GM18861 (cell line): ENCODE measurements around the gene FAM229A.
A peak's percentile ranks its signal among the peaks of the same experiment; 100 is the strongest.

Experiments used
- ATAC-seq: cut with Tn5 transposase; IDR thresholded peaks from one replicate; pipeline ENCODE4 v1.9.1; 2021; ENCODE audit not compliant: unreplicated experiment

FAM229A gene

GRCh38 chr1:32350785-32351398, 11.4 kb downstream of the FAM229A start:
- ATAC-seq: peak; percentile 16

- ATAC-seq: no peak
Measured at GRCh38 chr1:32349211-32349708, 13.0 kb downstream of the FAM229A start.

- ATAC-seq: no peak
Measured at GRCh38 chr1:32346532-32347157, 15.6 kb downstream of the FAM229A start.

- no peak for ATAC-seq
Measured at GRCh38 chr1:32345289-32345827, 16.9 kb downstream of the FAM229A start.

- ATAC-seq: no peak
Measured at GRCh38 chr1:32342704-32343103, 19.6 kb downstream of the FAM229A start.

GRCh38 chr1:32341971-32342370, 20.3 kb downstream of the FAM229A start:
- no peak for ATAC-seq

- ATAC-seq: no peak
Measured at GRCh38 chr1:32341186-32341757, 21.0 kb downstream of the FAM229A start.

- ATAC-seq: no peak
Measured at GRCh38 chr1:32339363-32339978, 22.8 kb downstream of the FAM229A start.

- ATAC-seq: no peak
Measured at GRCh38 chr1:32338637-32339145, 23.6 kb downstream of the FAM229A start.

GRCh38 chr1:32337855-32338636, 24.2 kb downstream of the FAM229A start:
- no peak for ATAC-seq

GRCh38 chr1:32336963-32337675, 25.2 kb downstream of the FAM229A start:
- ATAC-seq: no peak

GRCh38 chr1:32336591-32336932, 25.7 kb downstream of the FAM229A start:
- ATAC-seq: no peak

GRCh38 chr1:32335790-32336590, 26.3 kb downstream of the FAM229A start, which contains the start of gene MARCKSL1:
MARCKSL1 (minus strand) TSS chr1:32336233; CDS start chr1:32336033, 200 bp downstream.
- peak; percentile 28 for ATAC-seq

- no peak for ATAC-seq
Measured at GRCh38 chr1:32335535-32335789, 26.8 kb downstream of the FAM229A start.

- ATAC-seq: no peak
Measured at GRCh38 chr1:32334864-32335534, 27.3 kb downstream of the FAM229A start.

GRCh38 chr1:32334274-32334861, 27.9 kb downstream of the FAM229A start:
- ATAC-seq: no peak

- no peak for ATAC-seq
Measured at GRCh38 chr1:32333251-32333963, 28.9 kb downstream of the FAM229A start.
